HCT116 (cell line): Measurements from ENCODE around the gene C22orf42. TPM values are rescaled to one million over a fixed set of nuclear protein-coding genes. Genes with fewer than 3 reads are reported as not detected.

Experiments
- total RNA-seq: library from RNA; stranded (reverse); gene quantifications from one replicate; pipeline ENCODE4 v1.2.1, GENCODE V29; 2021; ENCODE audit not compliant: unreplicated experiment

C22orf42 gene
- total RNA-seq, 1 experiment from 2014 or later: not detected

Other genes starting within 250 kb of the C22orf42 start
- 140 TPM for gene YWHAH, start 214.8 kb downstream of the C22orf42 start, total RNA-seq
- 0.32 TPM for gene SLC5A1, start 116.0 kb downstream of the C22orf42 start, total RNA-seq
- 0.61 TPM for gene RFPL2, start 45.8 kb upstream of the C22orf42 start, total RNA-seq
- 0.22 TPM for gene SLC5A4, start 96.0 kb upstream of the C22orf42 start, total RNA-seq
- not detected for gene RFPL3, start 198.6 kb upstream of the C22orf42 start, total RNA-seq